Measurements from ENCODE around the gene PTPN14. TPM values are rescaled to one million over a fixed set of nuclear protein-coding genes. Genes with fewer than 3 reads are reported as not detected.

Gene PTPN14
- total and polyA plus RNA-seq, 2 of the 8 experiments (the other 6 are each of a cell fraction or from before 2014, with no cell fraction given): 14.4 to 93.6 TPM

- TF ChIP-seq, protein P1, sequence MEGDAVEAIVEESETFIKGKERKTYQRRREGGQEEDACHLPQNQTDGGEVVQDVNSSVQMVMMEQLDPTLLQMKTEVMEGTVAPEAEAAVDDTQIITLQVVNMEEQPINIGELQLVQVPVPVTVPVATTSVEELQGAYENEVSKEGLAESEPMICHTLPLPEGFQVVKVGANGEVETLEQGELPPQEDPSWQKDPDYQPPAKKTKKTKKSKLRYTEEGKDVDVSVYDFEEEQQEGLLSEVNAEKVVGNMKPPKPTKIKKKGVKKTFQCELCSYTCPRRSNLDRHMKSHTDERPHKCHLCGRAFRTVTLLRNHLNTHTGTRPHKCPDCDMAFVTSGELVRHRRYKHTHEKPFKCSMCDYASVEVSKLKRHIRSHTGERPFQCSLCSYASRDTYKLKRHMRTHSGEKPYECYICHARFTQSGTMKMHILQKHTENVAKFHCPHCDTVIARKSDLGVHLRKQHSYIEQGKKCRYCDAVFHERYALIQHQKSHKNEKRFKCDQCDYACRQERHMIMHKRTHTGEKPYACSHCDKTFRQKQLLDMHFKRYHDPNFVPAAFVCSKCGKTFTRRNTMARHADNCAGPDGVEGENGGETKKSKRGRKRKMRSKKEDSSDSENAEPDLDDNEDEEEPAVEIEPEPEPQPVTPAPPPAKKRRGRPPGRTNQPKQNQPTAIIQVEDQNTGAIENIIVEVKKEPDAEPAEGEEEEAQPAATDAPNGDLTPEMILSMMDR (IDR thresholded peaks at IDR 0.05; ENCODE audit: control extremely low read depth in 1 of 3, insufficient read depth in 1 of 3, low read depth in 1 of 3, low read length in 3 of 3): no peak
- TF ChIP-seq ASH2L (IDR thresholded peaks at IDR 0.05; ENCODE audit: low read length) (no peak), POLR2A (IDR thresholded peaks at IDR 0.05; ENCODE audit: control extremely low read depth in 1 of 2, low read depth in 2 of 2, low read length in 2 of 2) (no peak), CBX8 (IDR thresholded peaks at IDR 0.05; ENCODE audit: borderline replicate concordance, low read depth, low read length) (no peak), CEBPB (IDR thresholded peaks at IDR 0.05; ENCODE audit: low read depth, low read length) (no peak), SP1 (IDR thresholded peaks at IDR 0.05; ENCODE audit: low read depth, low read length) (no peak)
- TF ChIP-seq, protein P2, sequence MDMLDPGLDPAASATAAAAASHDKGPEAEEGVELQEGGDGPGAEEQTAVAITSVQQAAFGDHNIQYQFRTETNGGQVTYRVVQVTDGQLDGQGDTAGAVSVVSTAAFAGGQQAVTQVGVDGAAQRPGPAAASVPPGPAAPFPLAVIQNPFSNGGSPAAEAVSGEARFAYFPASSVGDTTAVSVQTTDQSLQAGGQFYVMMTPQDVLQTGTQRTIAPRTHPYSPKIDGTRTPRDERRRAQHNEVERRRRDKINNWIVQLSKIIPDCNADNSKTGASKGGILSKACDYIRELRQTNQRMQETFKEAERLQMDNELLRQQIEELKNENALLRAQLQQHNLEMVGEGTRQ (IDR thresholded peaks at IDR 0.05; ENCODE audit: low read length): no peak
- TF ChIP-seq, protein P3, sequence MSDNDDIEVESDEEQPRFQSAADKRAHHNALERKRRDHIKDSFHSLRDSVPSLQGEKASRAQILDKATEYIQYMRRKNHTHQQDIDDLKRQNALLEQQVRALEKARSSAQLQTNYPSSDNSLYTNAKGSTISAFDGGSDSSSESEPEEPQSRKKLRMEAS (IDR thresholded peaks at IDR 0.05): no peak
Measured at GRCh38 chr1:214541693-214542092, 9.7 kb downstream of the PTPN14 start (continued).
